Cortex of kidney (tissue), 1 donor: Measurements from ENCODE around the gene RHOT1.
"Not testable (repeated sequence)": the region's sequence is repeated elsewhere in the genome, so short reads cannot be mapped to it uniquely, and the experiment has no call there.

Experiments
- DNase-seq: peaks from one replicate; lab custom pipeline; 2025; lab: John Stamatoyannopoulos, UW

The RHOT1 gene

DNA sequence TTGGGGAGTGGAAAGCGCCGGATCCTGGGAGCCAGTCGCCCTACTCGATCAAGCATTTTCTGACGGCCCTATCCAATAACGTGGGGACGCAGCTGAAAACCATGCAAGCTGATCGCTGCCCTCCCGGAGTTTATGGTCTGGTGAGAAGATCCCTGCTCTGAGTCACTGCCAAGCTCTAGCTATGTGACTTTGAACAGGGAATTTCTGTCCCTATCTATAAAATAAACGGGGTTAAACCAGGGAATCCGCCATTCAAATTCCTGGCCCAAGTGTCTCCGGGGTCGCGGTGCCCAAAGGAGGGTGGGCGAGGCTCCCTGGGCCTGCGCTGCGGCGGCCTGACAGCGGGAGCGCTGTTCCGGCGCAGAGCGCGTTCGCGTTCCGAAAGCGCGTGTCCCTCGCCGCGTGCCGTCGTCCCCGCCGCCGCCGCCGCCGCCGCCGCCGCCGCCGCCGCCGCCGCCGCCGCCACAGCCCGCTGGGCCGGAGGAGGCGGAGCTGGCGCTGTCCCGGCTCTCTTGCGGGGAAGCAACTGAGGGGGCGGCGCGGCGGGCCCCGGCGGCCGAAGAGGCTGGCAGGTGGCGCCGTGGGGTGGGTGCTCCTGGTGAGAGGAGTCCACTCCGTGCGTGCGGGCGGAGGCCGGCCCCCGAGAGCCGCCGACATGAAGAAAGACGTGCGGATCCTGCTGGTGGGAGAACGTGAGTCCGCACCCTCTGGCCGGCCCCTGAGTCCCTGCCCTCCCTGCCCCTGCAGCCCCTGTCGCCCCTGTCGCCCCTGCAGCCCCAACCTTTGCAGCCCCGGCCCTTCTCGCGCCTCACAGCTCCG lies at the start of gene RHOT1:
Gene RHOT1 (plus strand): TSS at position 465 of the 819 bp plus-strand sequence. CDS start 191 bp downstream, at position 656.
- DNase-seq: no peak

DNA sequence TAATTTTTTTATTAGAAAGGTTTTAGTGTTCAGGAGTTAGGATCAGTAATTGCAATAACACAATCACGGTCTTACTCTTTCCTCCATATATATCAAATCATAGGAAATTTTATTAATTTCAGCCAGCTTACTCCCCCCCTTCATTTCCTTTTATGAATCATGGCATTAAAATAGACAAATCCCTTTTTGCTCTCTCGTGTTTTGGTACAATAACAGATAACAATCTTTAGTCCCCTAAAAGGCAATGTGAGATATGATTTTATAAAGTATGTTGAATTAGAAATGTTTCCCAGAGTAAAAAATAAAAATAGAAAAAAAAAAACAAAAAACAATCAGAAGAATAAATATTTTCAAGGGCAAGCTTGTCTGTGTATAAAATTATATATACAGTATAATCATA lies 42.6 kb upstream of the RHOT1 start:
- no peak for DNase-seq

DNA sequence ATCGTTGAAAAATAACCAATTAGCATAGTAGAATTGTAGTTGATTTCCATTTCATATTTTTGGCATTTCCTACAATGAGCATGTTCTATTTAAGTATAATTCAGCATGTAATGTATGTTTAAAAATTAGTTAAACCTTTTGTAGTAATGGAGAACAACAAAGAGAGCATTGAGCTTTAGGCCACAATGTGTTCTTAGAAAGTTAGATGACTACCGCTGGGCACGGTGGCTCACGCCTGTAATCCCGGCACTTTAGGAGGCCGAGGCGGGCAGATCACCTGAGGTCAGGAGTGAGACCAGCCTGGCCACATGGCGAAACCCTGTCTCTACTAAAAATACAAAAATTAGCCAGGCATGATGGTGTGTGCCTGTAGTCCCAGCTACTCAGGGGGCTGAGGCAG lies 42.0 kb upstream of the RHOT1 start:
- DNase-seq: not testable (repeated sequence)

DNA sequence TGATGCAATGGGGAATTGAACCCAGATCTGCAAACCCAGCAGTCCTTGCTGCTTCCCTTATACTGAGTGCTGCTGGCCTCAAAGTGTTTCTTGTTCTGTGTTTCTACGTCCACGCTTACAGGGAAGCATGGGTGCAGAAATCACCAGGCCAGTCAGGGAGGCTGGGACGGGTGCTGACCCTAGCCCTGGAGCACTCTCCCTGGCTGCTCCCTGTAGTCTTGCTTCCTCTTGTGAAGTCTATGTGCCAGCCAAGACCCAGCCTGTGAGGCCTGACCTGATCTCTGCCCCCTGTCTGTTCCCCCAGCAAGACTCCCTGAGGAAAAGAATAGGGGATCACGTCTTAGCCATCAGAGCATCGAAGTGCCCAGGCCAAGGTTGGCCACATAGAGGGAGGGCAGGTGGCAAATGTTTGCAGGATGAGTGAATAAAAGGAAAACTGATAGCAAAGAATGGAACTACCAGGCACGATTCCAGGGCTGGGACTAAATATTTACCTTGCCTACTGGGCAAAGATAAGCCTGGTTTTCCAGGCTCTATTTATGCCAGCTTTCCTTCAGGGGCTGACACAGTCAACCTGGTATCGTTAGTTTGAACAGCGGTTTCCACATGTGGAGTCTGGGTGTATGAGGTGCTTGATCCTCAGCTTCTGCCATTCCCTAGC lies 41.2 kb upstream of the RHOT1 start:
- DNase-seq: no peak

DNA sequence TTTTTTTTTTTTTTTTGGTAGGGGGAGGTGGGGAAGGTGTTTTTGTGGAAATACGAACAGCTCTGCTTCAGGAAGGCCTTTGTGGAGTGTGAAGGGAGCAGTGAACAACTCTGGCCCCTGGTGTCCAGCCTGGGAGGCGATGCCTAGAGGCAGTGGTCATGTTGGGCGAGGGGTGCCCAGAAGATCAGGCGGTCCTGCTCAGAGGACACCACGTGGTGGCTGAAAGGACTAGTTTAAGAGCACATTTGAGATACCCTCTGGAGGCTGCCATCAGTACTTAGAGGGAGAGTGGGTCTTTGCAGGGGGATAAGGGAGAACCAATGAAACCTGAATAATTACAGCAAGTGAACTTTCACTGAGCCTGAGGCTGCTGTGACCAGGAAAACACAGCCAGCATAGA lies 40.1 kb upstream of the RHOT1 start:
- DNase-seq: no peak

DNA sequence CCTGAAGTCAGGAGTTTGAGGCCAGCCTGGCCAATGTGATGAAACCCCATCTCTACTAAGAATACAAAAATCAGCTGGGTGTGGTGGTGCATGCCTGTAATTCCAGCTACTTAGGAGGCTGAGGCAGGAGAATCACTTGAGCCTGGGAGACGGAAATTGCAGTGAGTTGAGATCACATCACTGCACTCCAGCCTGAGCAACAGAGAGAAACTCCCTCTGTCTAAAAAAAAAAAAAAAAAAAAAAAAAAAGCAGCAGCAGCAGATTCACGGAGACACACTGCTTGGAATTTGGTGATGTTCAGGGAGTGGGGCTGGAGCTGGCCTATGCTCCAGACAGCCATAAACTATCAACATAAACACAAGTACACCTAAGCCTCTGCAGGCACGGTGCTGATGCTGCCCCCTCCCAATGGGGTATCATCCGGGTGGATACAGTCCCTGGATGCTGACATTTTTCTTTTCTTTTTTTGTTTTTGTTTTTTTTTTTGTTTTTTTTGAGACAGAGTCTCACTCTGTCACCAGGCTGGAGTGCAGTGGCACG lies 39.6 kb upstream of the RHOT1 start:
- DNase-seq: no peak

DNA sequence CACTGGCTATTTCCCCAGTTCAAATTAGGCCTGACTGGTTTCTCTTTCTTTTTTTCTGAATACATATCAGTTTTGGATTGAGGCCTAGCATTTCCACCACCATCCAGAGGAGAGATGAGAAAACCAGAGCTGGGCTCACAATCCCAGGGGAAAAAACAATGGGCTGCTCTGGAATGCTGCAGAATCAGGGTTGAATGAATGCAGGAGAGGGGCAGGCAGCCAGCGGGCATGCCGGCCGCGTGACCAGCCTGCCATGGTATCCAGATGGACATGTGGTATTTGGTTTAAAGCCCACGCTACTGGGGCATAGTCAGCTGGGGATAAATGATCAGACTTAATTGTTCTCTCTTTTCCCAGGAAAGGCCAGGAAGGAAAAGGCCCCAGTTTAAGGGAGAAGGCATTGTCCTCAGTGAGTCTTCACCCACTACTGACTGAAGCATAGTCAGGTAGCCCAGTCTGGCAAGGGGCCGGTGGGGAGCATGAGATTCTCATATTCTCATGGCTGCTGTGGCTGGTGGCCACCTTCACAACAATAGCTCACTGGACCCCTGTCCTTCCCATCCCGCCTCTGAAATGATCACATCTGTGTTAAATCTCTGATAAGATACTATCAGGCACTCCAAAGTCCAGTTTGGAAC lies 38.7 kb upstream of the RHOT1 start:
- DNase-seq: no peak

DNA sequence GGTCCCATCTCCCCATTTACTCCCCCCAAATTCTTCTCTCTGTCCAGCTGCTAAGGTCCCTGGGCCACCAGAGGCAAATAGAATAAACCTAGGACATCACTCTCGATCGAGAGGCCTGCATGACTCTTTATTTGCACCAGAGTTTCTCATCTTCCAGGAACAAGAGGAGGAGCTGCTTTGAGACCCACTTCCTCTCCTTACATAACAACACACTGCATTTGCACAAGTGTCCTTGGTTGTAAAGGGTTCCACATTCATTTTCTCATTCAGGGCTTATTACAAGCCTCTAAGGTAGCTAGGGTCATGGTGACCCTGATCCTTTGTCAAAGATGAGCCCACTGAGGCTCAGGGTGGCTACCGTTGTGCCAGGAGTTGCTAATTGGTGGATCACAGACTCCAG lies 38.1 kb upstream of the RHOT1 start:
- no peak for DNase-seq

DNA sequence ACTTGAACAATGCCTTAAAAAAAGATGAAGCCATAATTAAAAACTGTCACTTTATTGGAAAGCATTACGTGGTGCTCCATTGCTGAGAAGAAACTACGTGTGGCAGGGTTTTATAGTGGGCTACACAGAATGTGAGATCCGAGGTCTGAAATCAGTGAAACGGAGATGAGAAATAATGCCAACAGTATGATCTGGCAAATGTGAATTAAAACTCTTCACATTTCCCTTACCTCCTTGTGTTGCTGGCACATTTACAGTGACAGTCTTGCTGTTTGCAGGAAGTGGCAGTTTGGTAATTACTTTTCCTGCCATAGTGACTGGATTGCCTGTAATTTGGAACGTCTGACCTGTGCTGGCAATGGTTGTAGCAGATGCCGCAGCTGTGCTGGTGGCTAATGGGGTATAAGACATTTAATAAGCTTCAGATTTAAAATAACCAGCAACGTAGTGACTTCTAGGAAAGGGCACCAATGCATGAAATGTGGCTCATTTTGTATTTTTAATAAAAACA lies 35.8 kb upstream of the RHOT1 start:
- not testable (repeated sequence) for DNase-seq

DNA sequence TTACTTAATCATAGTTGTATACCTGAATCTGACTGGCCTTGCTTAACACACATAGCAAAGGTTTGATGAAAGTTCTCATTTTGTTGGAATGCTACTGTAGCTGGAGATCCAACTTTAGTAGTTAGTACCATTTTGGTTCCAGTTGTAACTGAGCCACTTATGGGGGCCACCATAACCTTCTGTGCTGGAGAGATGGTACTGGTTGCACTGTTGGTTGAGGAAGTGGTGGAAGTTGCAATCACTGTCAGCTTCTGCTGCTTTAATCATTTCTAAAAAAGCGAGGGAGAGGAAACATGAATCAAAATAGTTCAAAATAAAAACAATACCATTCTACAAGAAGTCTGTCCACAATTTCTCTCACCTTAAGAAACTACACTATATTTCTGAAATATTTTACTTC lies 35.1 kb upstream of the RHOT1 start:
- DNase-seq: not testable (repeated sequence)

DNA sequence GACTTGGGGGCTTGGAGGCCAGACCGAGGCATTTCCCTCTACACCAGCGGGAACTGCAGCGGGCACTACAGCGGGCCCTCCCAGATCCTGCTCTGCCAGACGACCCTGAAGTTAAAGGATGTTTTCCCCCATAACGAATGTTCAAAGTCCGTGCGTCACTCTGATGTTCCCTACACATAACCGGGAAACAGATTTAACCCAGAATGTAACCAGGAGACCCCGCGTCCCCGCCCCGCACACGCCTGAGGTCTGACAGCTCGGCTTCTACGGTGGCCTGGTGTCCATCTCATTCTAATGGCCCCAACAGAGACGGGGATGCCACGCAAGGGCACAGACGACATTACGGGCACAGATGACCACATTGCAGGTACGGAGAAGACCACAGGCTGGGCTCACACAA lies 31.7 kb upstream of the RHOT1 start:
- no peak for DNase-seq

DNA sequence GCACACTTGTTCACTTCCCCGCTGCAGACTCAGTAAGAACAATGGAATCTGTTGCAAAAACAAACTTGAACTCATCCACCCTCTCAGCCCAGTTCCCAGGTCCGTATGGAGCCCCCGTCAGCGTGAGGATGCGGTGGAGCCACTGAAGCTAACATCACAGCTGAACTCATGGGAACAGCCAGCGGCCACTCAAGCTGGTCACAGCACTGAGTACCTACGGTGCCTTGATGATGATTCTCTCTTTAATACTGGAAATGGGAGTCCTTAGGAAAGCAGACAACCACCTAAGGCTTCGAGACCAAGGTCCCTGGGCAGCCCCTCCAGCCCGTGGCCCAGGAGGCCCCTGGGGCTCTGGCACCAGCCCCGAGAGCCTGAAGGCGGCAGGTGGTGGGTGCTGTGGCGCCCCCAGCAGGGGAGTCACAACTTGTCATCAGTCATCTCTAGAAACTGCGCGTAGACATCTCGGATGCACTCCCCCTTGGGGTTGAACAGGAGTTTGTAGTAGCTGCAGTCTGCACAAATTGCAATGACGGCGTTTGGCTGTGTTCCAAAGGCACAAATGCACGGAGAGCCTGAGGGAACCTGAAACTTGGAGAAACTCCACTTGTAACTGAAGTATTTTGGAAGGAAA lies 31.0 kb upstream of the RHOT1 start:
- no peak for DNase-seq

DNA sequence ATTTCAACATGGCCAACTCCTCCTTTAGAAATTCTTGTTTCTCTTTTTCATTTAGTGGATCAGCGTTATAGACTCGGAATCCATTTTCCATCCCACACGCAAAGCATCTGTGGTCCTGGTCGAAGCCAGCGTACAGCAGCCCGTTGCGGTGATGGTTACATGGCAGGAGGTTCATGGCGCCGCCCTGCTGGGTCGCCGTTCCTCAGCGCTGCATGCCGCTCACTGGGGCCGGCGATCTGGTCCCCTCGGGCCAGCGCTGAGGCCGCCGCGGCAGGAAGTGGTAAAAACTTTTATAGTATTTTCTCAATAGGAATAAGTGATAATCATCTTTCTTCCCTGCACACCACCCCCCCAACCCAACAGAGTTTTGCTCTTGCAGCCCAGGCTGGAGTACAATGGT lies 29.9 kb upstream of the RHOT1 start:
- DNase-seq: no peak

DNA sequence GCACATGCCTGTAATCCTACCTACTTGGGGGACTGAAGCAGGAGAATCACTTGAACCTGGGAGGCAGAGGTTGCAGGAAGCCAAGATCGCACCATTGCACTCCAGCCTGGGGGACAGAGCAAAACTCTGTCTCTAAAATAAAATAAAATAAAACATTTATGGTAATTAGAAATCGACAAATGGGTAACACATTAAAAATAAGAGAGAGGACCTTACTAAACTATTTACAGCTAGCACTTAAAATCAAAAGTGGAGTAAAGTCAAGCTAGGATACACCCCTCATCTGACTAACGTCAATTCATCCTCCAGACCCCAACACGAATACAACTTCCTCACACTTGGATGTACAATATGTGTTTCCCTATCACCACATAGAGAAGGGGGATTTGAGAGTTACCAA lies 27.8 kb upstream of the RHOT1 start:
- DNase-seq: no peak

DNA sequence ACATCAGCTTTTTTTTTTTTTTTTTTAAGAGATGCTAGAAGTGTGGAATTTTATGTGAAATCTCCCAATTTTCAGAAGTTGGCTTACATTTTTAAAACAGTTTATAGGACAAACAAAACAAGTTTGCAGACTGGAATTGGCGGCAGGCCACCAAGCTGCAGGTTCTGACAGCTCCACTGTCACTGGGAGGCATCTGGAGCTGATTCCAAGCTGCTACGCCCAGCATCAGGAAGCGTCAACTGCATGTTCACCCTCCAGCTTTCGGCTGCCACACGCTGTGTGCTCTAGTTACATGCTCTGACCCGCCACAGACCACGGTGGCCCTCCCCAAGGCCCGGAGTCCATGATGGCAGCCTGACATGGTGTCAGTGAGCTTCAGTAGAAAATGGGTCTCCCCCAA lies 26.8 kb upstream of the RHOT1 start:
- DNase-seq: not testable (repeated sequence)

DNA sequence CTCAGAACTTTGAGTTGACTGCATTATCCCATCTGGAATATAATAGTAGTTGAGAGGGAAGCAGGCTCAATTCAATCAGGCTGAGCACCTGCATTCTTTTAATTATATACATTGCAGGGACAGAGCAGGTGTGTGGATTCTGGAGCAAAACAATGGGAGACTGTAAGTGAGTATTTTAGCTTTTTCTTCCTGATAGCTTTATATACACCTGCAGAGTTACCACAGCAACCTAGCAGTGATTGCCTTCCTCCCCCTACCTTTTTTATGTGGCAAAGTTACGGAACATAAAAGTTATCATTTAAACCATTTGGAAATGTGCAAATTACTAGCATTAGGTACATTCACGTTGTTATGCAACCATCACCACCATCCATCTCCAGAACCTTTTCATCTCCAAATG lies 25.4 kb upstream of the RHOT1 start:
- DNase-seq: no peak

DNA sequence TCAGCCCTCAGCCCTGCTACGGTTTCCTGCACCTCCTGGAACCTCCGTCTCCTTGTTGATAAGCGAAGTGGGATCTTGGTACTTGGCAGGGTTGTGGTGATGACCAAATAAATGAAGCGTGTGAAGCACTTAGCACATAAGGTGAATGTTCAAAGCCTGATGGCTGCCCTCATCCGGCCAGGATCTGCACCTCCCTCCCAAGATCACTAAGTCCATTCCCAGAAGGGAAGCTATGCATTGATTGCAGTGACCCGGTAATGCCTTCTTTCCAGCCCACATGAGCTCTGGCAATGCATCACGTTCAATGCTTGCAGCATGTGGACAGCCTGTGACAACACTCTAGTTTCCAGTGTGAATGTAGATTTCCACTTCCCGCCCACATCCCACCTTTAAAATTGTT lies 24.9 kb upstream of the RHOT1 start:
- DNase-seq: no peak

DNA sequence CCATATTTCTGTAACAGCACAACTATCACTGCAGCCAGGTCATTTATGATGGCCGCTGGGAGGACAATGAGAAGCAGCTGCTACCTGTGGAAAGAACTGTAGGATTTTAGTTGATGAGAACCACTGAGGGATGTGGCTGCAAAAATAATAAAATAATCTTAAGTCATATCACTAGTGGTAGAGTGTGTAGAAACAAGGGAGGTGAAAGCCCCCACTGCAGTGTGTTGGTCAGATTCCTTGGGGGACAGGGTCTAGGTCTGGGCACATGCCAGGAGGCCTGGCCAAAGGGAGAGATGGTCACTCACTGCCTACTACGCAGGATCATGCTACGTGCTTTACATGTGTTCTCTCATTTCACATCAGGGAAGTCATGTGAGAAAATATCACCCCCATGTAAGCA lies 24.2 kb upstream of the RHOT1 start:
- not testable (repeated sequence) for DNase-seq

DNA sequence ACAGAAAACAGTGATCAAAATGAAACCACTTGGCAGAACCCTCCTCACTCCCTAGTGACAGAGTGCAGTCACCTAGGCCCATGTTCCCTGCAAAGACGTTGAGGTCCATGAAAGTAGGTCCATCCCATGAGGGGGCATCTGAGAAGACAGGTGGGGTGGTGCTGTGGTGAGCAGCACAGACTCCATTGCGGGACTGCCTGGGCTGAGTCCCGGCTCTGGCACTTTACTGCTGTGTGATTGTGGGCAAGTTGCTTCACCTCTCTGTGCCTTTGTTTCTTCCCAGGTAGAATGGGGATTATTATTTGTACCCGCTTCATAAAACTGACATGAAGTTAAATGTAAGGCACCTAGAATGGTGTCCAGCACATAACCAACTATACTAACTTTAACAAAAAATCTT lies 23.5 kb upstream of the RHOT1 start:
- no peak for DNase-seq

DNA sequence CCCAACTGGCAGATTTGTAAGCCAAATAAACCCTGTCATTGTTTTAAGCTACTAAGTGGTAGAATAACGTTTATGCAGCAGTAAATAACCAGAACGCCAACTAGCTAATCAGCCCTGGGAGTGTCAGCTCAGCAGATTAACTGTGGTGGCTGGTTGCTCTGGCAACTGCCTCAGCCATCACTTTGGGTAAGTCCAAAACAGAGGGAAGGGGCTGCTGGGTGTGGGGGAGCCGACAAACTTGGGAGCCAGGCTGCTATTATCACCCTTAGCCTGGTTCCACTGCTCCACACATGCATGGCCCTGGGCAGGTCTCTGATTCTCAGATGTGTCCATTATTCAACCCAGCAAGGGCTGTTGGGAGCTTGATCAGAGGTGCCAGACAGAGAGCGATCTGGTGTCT lies 22.2 kb upstream of the RHOT1 start:
- DNase-seq: no peak

DNA sequence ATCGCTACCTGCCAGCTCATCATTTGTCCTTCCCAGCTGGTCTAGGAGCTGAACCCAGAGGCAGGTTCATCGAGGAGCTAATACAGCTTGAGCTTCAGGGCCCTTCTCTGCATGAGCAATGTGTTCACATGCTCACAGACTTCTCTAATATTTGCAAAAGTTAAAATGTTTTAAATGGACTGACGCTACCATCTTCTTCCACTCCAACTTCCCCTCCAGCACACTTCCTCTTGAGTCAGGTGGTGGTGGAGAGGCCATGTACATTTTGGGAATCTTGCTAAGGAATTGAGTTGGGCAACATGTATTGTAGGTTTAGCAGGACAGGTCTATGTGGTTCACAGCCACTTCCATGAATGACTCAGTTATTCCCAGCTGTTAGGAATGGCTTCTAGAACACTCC lies 21.6 kb upstream of the RHOT1 start:
- no peak for DNase-seq

DNA sequence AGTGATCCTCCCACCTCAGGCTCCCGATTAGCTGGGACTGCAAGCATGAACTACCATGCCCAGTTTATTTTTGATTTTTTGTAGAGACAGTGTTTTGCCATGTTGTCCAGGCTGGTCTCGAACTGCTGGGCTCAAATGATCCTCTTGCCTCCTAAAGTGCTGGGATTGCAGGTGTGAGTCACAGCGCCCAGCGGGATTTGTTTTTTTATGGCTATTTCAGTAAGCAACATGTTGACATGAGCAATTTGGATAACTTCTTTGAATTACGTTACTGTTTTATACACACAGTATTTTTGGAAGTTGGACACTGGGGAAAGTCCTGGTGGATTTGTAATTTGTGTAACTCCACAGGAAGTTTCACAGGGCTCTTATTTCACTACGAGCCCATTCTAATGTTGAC lies 18.5 kb upstream of the RHOT1 start:
- no peak for DNase-seq
